ENCODE results near the gene FNDC3B. TPM values are rescaled to one million over a fixed set of nuclear protein-coding genes. Genes with fewer than 3 reads are reported as not detected.

Gene FNDC3B
- total and polyA plus RNA-seq, 4 donors: 23.3 to 74.2 (median 32.9) TPM

DNA sequence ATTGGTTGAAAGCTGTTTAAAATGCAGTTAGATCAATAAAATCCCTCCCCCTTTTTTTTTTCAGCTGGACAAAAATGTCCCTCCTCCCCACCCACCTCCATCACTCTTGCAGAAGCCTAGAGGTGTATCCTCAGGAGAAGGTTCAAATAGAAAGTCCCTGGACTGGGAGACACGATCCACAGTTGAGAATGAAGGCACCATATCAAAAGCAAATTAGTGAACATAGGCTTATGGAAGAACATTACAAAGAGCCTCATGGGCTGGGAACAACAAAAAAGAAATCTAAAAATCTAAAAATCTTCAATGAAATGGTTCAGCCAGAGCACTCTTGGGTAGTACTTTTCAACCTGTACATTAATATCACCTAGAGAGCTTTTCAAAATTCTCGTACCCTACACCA lies 362.7 kb downstream of the FNDC3B start:
- Histone ChIP-seq H3K4me1 (ENCODE audit: control insufficient read depth in 4 of 4, insufficient read depth in 4 of 4, low read length in 3 of 4) (no peaks in the 10 kb centered on the region), H3K36me3 (ENCODE audit: control insufficient read depth in 4 of 4, insufficient read depth in 3 of 4, low read depth in 1 of 4, low read length in 3 of 4) (peaks cover 2 to 15% (median 8%) of the 10 kb centered on the region in 4 donors), H3K9me3 (ENCODE audit: control insufficient read depth in 4 of 4, low read length in 3 of 4) (no peaks in the 10 kb centered on the region), H3K27me3 (ENCODE audit: control insufficient read depth in 4 of 4, insufficient read depth in 4 of 4, low read length in 3 of 4) (no peaks in the 10 kb centered on the region), H3K4me3 (ENCODE audit: low read depth in 1 of 3, low read length in 3 of 3) (no peak overlapping the region), H3K9ac (ENCODE audit: low read depth in 1 of 2, low read length in 2 of 2) (no peak overlapping the region), H3K27ac (ENCODE audit: low read depth in 1 of 2, low read length in 2 of 2) (no peak overlapping the region)
- no peak for DNase-seq (ENCODE audit: low spot score)
- 77% methylated on average over 2 of the region's 2 CpGs for WGBS
- TF ChIP-seq, protein P1, sequence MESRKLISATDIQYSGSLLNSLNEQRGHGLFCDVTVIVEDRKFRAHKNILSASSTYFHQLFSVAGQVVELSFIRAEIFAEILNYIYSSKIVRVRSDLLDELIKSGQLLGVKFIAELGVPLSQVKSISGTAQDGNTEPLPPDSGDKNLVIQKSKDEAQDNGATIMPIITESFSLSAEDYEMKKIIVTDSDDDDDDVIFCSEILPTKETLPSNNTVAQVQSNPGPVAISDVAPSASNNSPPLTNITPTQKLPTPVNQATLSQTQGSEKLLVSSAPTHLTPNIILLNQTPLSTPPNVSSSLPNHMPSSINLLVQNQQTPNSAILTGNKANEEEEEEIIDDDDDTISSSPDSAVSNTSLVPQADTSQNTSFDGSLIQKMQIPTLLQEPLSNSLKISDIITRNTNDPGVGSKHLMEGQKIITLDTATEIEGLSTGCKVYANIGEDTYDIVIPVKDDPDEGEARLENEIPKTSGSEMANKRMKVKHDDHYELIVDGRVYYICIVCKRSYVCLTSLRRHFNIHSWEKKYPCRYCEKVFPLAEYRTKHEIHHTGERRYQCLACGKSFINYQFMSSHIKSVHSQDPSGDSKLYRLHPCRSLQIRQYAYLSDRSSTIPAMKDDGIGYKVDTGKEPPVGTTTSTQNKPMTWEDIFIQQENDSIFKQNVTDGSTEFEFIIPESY (IDR thresholded peaks at IDR 0.05): no peak
- TF ChIP-seq, protein P2, sequence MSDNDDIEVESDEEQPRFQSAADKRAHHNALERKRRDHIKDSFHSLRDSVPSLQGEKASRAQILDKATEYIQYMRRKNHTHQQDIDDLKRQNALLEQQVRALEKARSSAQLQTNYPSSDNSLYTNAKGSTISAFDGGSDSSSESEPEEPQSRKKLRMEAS (IDR thresholded peaks at IDR 0.05): no peak
- TF ChIP-seq, protein P3, sequence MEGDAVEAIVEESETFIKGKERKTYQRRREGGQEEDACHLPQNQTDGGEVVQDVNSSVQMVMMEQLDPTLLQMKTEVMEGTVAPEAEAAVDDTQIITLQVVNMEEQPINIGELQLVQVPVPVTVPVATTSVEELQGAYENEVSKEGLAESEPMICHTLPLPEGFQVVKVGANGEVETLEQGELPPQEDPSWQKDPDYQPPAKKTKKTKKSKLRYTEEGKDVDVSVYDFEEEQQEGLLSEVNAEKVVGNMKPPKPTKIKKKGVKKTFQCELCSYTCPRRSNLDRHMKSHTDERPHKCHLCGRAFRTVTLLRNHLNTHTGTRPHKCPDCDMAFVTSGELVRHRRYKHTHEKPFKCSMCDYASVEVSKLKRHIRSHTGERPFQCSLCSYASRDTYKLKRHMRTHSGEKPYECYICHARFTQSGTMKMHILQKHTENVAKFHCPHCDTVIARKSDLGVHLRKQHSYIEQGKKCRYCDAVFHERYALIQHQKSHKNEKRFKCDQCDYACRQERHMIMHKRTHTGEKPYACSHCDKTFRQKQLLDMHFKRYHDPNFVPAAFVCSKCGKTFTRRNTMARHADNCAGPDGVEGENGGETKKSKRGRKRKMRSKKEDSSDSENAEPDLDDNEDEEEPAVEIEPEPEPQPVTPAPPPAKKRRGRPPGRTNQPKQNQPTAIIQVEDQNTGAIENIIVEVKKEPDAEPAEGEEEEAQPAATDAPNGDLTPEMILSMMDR (IDR thresholded peaks at IDR 0.05; ENCODE audit: low read depth, low read length, missing input control): no peak

DNA sequence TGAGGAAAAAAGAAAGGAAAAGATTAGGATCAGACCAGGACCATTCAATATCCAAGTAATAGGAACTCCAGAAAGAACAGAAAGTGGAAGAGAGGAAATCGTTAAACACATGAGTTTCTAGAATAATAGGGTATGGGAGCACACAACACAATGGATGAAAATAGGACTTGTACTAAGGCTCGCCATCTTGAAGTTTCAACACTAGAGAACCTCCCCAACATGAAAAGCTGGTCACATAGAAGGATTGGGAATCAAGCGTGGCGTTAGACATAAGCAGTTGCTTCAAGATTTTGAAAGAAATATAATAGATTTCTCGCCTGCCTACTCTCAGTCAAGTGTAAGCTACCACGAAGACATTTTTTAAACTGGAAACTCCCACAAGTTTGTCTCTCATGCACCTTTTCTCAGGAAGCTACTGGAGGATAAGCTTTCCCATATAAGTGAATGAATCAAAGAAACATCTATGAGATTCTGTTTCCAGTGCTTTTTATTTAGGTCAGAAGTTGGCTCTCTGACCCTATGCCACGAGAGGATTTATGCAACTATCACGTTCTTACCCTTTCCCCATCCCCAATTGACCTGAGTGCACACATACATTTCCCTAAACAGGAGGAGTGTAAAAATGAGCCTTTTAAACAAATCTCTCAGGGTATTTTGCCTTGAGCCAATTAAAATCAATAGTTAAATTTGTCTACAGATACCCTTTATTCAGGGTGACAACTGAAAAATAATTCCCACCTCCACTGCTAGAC lies 363.7 kb downstream of the FNDC3B start:
- no peaks in the 10 kb centered on the region for H3K4me1 ChIP-seq (ENCODE audit: control insufficient read depth in 4 of 4, insufficient read depth in 4 of 4, low read length in 3 of 4)
- DNase-seq (ENCODE audit: low spot score): no peak
- no peak overlapping the region for H3K4me3 ChIP-seq (ENCODE audit: low read depth in 1 of 3, low read length in 3 of 3)
- H3K27me3 ChIP-seq (ENCODE audit: control insufficient read depth in 4 of 4, insufficient read depth in 4 of 4, low read length in 3 of 4): no peaks in the 10 kb centered on the region
- no peak overlapping the region for H3K27ac ChIP-seq (ENCODE audit: low read depth in 1 of 2, low read length in 2 of 2)
- no peaks in the 10 kb centered on the region for H3K9me3 ChIP-seq (ENCODE audit: control insufficient read depth in 4 of 4, low read length in 3 of 4)
- H3K9ac ChIP-seq (ENCODE audit: low read depth in 1 of 2, low read length in 2 of 2): no peak overlapping the region
- TF ChIP-seq GABPA (IDR thresholded peaks at IDR 0.05 in 1 of 2, conservative IDR thresholded peaks at IDR 0.05 in 1 of 2): no peak
- TF ChIP-seq FOXA1 (IDR thresholded peaks at IDR 0.05): no peak
- TF ChIP-seq FOXA2 (IDR thresholded peaks at IDR 0.05): no peak
- TF ChIP-seq HNF4G (IDR thresholded peaks at IDR 0.05): no peak
- no peak for TF ChIP-seq HNF4A (conservative IDR thresholded peaks at IDR 0.05)
- TF ChIP-seq, protein P2 (IDR thresholded peaks at IDR 0.05): no peak
- TF ChIP-seq YY1 (IDR thresholded peaks at IDR 0.05): no peak
- H3K36me3 ChIP-seq (ENCODE audit: control insufficient read depth in 4 of 4, insufficient read depth in 3 of 4, low read depth in 1 of 4, low read length in 3 of 4): peaks cover 2 to 13% (median 7%) of the 10 kb centered on the region in 4 donors
- 89% methylated on average over 8 of the region's 8 CpGs for WGBS

DNA sequence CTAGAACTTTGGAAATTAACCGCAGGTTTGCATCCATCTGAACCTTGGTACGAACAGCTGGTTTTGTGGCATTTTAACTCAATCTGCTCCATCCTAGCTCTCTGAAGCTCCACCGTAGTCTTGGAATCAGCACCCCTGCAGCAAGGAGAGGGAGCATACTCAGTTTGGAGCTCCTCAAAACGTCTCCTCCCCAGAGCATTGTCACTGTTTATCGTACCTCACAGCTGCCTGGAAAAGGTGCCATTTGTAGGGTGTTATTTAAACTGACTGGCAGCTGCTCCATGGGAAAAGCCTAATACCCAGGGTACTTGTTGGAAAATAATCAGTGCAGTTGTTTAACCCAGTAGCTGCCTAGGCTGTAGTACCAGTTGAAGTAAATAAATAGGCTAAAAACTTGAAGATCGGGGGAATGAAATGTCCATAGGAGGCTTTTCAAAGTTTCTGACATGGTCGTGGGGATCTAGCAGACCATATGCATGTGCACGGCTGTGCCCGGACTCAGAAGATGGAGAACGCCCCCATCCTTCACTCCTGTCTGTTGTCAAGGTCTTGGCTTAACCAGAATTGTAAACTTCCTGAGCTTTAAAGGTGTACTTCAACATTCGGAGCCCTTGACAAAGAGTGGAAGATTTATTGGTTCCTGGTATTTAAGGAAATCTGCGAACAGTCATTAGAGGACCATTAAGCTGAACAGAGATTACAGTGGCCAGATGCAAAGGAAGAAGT lies 365.0 kb downstream of the FNDC3B start:
- H3K27me3 ChIP-seq (ENCODE audit: control insufficient read depth in 4 of 4, insufficient read depth in 4 of 4, low read length in 3 of 4): no peaks in the 10 kb centered on the region
- H3K9me3 ChIP-seq (ENCODE audit: control insufficient read depth in 4 of 4, low read length in 3 of 4): no peaks in the 10 kb centered on the region
- no peak overlapping the region for H3K9ac ChIP-seq (ENCODE audit: low read depth in 1 of 2, low read length in 2 of 2)
- WGBS: 78% methylated on average over 12 of the region's 12 CpGs
- no peak for DNase-seq (ENCODE audit: low spot score)
- H3K36me3 ChIP-seq (ENCODE audit: control insufficient read depth in 4 of 4, insufficient read depth in 3 of 4, low read depth in 1 of 4, low read length in 3 of 4): peaks cover 0 to 7% (median 5%) of the 10 kb centered on the region in 4 donors
- H3K4me3 ChIP-seq (ENCODE audit: low read depth in 1 of 3, low read length in 3 of 3): no peak overlapping the region
- no peaks in the 10 kb centered on the region for H3K4me1 ChIP-seq (ENCODE audit: control insufficient read depth in 4 of 4, insufficient read depth in 4 of 4, low read length in 3 of 4)
- no peak overlapping the region for H3K27ac ChIP-seq (ENCODE audit: low read depth in 1 of 2, low read length in 2 of 2)
- TF ChIP-seq HNF4G (IDR thresholded peaks at IDR 0.05) (no peak), FOXA1 (IDR thresholded peaks at IDR 0.05) (no peak), NR2F2 (IDR thresholded peaks at IDR 0.05) (no peak), RXRA (IDR thresholded peaks at IDR 0.05) (no peak), HNF4A (conservative IDR thresholded peaks at IDR 0.05) (no peak), RAD21 (IDR thresholded peaks at IDR 0.05) (no peak), EGR1 (IDR thresholded peaks at IDR 0.05; ENCODE audit: low read depth in 2 of 2) (no peak)
- TF ChIP-seq, protein P1 (IDR thresholded peaks at IDR 0.05): no peak
- TF ChIP-seq, protein P4, sequence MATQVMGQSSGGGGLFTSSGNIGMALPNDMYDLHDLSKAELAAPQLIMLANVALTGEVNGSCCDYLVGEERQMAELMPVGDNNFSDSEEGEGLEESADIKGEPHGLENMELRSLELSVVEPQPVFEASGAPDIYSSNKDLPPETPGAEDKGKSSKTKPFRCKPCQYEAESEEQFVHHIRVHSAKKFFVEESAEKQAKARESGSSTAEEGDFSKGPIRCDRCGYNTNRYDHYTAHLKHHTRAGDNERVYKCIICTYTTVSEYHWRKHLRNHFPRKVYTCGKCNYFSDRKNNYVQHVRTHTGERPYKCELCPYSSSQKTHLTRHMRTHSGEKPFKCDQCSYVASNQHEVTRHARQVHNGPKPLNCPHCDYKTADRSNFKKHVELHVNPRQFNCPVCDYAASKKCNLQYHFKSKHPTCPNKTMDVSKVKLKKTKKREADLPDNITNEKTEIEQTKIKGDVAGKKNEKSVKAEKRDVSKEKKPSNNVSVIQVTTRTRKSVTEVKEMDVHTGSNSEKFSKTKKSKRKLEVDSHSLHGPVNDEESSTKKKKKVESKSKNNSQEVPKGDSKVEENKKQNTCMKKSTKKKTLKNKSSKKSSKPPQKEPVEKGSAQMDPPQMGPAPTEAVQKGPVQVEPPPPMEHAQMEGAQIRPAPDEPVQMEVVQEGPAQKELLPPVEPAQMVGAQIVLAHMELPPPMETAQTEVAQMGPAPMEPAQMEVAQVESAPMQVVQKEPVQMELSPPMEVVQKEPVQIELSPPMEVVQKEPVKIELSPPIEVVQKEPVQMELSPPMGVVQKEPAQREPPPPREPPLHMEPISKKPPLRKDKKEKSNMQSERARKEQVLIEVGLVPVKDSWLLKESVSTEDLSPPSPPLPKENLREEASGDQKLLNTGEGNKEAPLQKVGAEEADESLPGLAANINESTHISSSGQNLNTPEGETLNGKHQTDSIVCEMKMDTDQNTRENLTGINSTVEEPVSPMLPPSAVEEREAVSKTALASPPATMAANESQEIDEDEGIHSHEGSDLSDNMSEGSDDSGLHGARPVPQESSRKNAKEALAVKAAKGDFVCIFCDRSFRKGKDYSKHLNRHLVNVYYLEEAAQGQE (IDR thresholded peaks at IDR 0.05): no peak
- TF ChIP-seq, protein P2 (IDR thresholded peaks at IDR 0.05): no peak

Measured in liver (tissue), 9 donors.